SIG-M5 treated with dmso at 0.1 percent for 504 hours (cell line): ENCODE results near the gene MTRFR.

ENCODE experiments used
- DNase-seq: peaks from one replicate; lab custom pipeline; 2025; ENCODE audit not compliant: unreplicated experiment; lab: John Stamatoyannopoulos, UW

Gene MTRFR

GRCh38 chr12:123269896-123270213 is 36.6 kb downstream of the MTRFR start:
- no peak for DNase-seq

GRCh38 chr12:123270214-123271000 is 37.2 kb downstream of the MTRFR start:
- no peak for DNase-seq

GRCh38 chr12:123271001-123271668 is 37.9 kb downstream of the MTRFR start:
- DNase-seq = peak; percentile 69

GRCh38 chr12:123273166-123273565 is 39.9 kb downstream of the MTRFR start:
- no peak for DNase-seq

GRCh38 chr12:123278101-123278627 is 44.9 kb downstream of the MTRFR start:
- DNase-seq = peak; percentile 78

- DNase-seq = no peak
Measured at GRCh38 chr12:123280971-123281370, 47.7 kb downstream of the MTRFR start.

GRCh38 chr12:123282111-123282510 is 48.9 kb downstream of the MTRFR start:
- DNase-seq = no peak

GRCh38 chr12:123283461-123283860 is 50.2 kb downstream of the MTRFR start:
- no peak for DNase-seq

- DNase-seq = no peak
Measured at GRCh38 chr12:123284669-123285068, 51.4 kb downstream of the MTRFR start.

GRCh38 chr12:123286652-123287373 is 53.6 kb downstream of the MTRFR start:
- no peak for DNase-seq

GRCh38 chr12:123288751-123289346 is 55.6 kb downstream of the MTRFR start:
- DNase-seq = no peak

- no peak for DNase-seq
Measured at GRCh38 chr12:123289911-123290310, 56.7 kb downstream of the MTRFR start.

- DNase-seq = no peak
Measured at GRCh38 chr12:123293178-123293760, 60.0 kb downstream of the MTRFR start.

- no peak for DNase-seq
Measured at GRCh38 chr12:123305136-123305535, 71.9 kb downstream of the MTRFR start.

- DNase-seq = no peak
Measured at GRCh38 chr12:123306200-123306599, 73.0 kb downstream of the MTRFR start.
